SHP77 treated with DMSO at 0.1 percent for 48 hours (cell line): ENCODE results near the gene RANBP9.

Source experiments
- DNase-seq: peaks from one replicate; lab custom pipeline; 2025; lab: John Stamatoyannopoulos, UW

Gene RANBP9

GRCh38 chr6:13711733-13712598, at the start of gene RANBP9:
TSS of gene RANBP9 (minus strand) at chr6:13711835. CDS start at chr6:13711505, 330 bp downstream.
- DNase-seq: peak; percentile 75

- no peak for DNase-seq
These were observed 49.0 kb upstream of the RANBP9 start for GRCh38 chr6:13760307-13761304.

GRCh38 chr6:13759025-13759424, 47.4 kb upstream of the RANBP9 start:
- no peak for DNase-seq

- no peak for DNase-seq
These were observed 43.0 kb upstream of the RANBP9 start for GRCh38 chr6:13754644-13755043.

GRCh38 chr6:13743736-13744127, 32.1 kb upstream of the RANBP9 start:
- DNase-seq: no peak

- DNase-seq: no peak
These were observed 31.5 kb upstream of the RANBP9 start for GRCh38 chr6:13742961-13743735.

GRCh38 chr6:13741365-13741764, 29.7 kb upstream of the RANBP9 start:
- DNase-seq: no peak

GRCh38 chr6:13735031-13735430, 23.4 kb upstream of the RANBP9 start:
- no peak for DNase-seq

GRCh38 chr6:13733178-13733887, 21.7 kb upstream of the RANBP9 start:
- DNase-seq: no peak

- DNase-seq: no peak
These were observed 19.1 kb upstream of the RANBP9 start for GRCh38 chr6:13730704-13731103.

GRCh38 chr6:13729891-13730290, 18.3 kb upstream of the RANBP9 start:
- DNase-seq: no peak

GRCh38 chr6:13725570-13725969, 13.9 kb upstream of the RANBP9 start:
- DNase-seq: no peak

GRCh38 chr6:13725052-13725451, 13.4 kb upstream of the RANBP9 start:
- no peak for DNase-seq

GRCh38 chr6:13724182-13724581, 12.5 kb upstream of the RANBP9 start:
- no peak for DNase-seq

- no peak for DNase-seq
These were observed 11.2 kb upstream of the RANBP9 start for GRCh38 chr6:13722880-13723279.

GRCh38 chr6:13718123-13718458, 6.5 kb upstream of the RANBP9 start:
- DNase-seq: no peak

GRCh38 chr6:13716955-13717295, 5.3 kb upstream of the RANBP9 start:
- DNase-seq: no peak

GRCh38 chr6:13716225-13716954, 4.8 kb upstream of the RANBP9 start:
- no peak for DNase-seq

GRCh38 chr6:13715444-13715883, 3.8 kb upstream of the RANBP9 start:
- no peak for DNase-seq

GRCh38 chr6:13712599-13712898, 914 bp upstream of the RANBP9 start:
- DNase-seq: no peak

GRCh38 chr6:13711324-13711732, 307 bp downstream of the RANBP9 start:
- DNase-seq: no peak
